Keratinocyte (primary cell): ENCODE data around the gene P2RX2. TPM values are rescaled to one million over a fixed set of nuclear protein-coding genes. Genes with fewer than 3 reads are reported as not detected.

Source experiments
- DNase-seq: peaks from one replicate; pipeline ENCODE4 v3.0.0-alpha.2; 2011; ENCODE audit warnings: low read depth, missing footprints, low spot score
- FAIRE-seq: peaks from 2 replicates; lab custom pipeline; 2011; peaks lifted over from hg19 to GRCh38; lab: Jason Lieb, UNC
- H2AFZ ChIP-seq: 2 replicates; pipeline ENCODE4 v1.6.0; 2012; ENCODE audit warnings: low read length, control low read depth, inconsistent platforms; ENCODE audit not compliant: control insufficient read depth
- H3K27ac ChIP-seq: 2 replicates; pipeline ENCODE4 v1.5.1; 2011; ENCODE audit warnings: low read length; ENCODE audit not compliant: control insufficient read depth, insufficient read depth
- H3K27me3 ChIP-seq: 3 replicates; pipeline ENCODE4 v1.6.0; 2011; ENCODE audit warnings: low read length; ENCODE audit not compliant: control insufficient read depth, insufficient read depth; ENCODE audit errors: extremely low read depth
- H3K36me3 ChIP-seq, 2 experiments: 2 replicates in 1 of 2; 3 replicates in 1 of 2; pipeline ENCODE4 v1.5.1; 2011; ENCODE audit warnings: low read length in 2 of 2, mild to moderate bottlenecking in 1 of 2; ENCODE audit not compliant: control insufficient read depth in 2 of 2, insufficient read depth in 2 of 2; ENCODE audit errors: extremely low read depth in 1 of 2
- H3K4me1 ChIP-seq: 3 replicates; pipeline ENCODE4 v1.5.1; 2011; ENCODE audit warnings: low read length; ENCODE audit not compliant: control insufficient read depth, insufficient read depth; ENCODE audit errors: extremely low read depth
- H3K4me2 ChIP-seq: 3 replicates; pipeline ENCODE4 v1.6.0; 2011; ENCODE audit warnings: low read depth, low read length; ENCODE audit not compliant: control insufficient read depth, insufficient read depth; ENCODE audit errors: extremely low read depth
- H3K4me3 ChIP-seq, 3 experiments: fragments of 200-600 bp in 1 of 3; sonication (generic) in 1 of 3; 2 replicates in 2 of 3; 3 replicates in 1 of 3; pipeline ENCODE4 v1.5.1; 2011 to 2016; ENCODE audit warnings: low read length in 3 of 3, mild to moderate bottlenecking in 3 of 3, control low read depth in 2 of 3, inconsistent platforms in 1 of 3, low read depth in 1 of 3, mixed read lengths in 1 of 3, mixed run types in 1 of 3, moderate library complexity in 1 of 3; ENCODE audit not compliant: control insufficient read depth in 2 of 3, insufficient read depth in 2 of 3; ENCODE audit errors: extremely low read depth in 1 of 3
- H3K79me2 ChIP-seq: 2 replicates; pipeline ENCODE4 v1.6.0; 2012; ENCODE audit warnings: low read length; ENCODE audit not compliant: control insufficient read depth, insufficient read depth
- H3K9ac ChIP-seq: 3 replicates; pipeline ENCODE4 v1.6.0; 2011; ENCODE audit warnings: low read length; ENCODE audit not compliant: control insufficient read depth, insufficient read depth; ENCODE audit errors: extremely low read depth
- H3K9me1 ChIP-seq: 3 replicates; pipeline ENCODE4 v1.6.0; 2011; ENCODE audit warnings: low read length; ENCODE audit not compliant: control insufficient read depth, insufficient read depth; ENCODE audit errors: extremely low read depth
- H3K9me3 ChIP-seq: 2 replicates; pipeline ENCODE4 v1.5.1; 2012; ENCODE audit warnings: low read depth, low read length; ENCODE audit not compliant: control insufficient read depth
- H4K20me1 ChIP-seq: 3 replicates; pipeline ENCODE4 v1.6.0; 2011; ENCODE audit warnings: low read length; ENCODE audit not compliant: control insufficient read depth, insufficient read depth; ENCODE audit errors: extremely low read depth
- CTCF ChIP-seq, 3 experiments: IDR thresholded peaks in 1 of 3; conservative IDR thresholded peaks in 1 of 3; optimal IDR thresholded peaks in 1 of 3; 2 replicates in 2 of 3; 3 replicates in 1 of 3; pipeline versions ENCODE3 to v1.5.1; 2011; ENCODE audit warnings: low read length in 3 of 3, mild to moderate bottlenecking in 3 of 3, moderate library complexity in 2 of 3, control low read depth in 1 of 3, inconsistent platforms in 1 of 3; ENCODE audit not compliant: insufficient read depth in 2 of 3; ENCODE audit errors: extremely low read depth in 1 of 3
- EZH2 ChIP-seq: IDR thresholded peaks from one replicate; pipeline ENCODE4 v1.6.1; 2012; ENCODE audit warnings: inconsistent platforms, mild to moderate bottlenecking, low read length, moderate library complexity
- dilution Hi-C: fragments of 300-500 bp; cut with MboI; formaldehyde crosslinking; loops from one replicate; pipeline ENCODE4 v1.7.0; 2020; ENCODE audit warnings: low sequenced_read_pairs; ENCODE audit not compliant: extremely low pct_ligation_motif_present
- polyA plus RNA-seq, 5 experiments: library from polyadenylated mRNA; depleted of rRNA in 3 of 5; stranded (reverse) in 3 of 5; stranded (forward) in 1 of 5; unstranded in 1 of 5; fragments of >200 nt; gene quantifications; 1 replicate in 1 of 5; 2 replicates in 3 of 5; 3 replicates in 1 of 5; pipeline versions ENCODE4 v1.2.1 to v1.2.3, GENCODE V29; 2011 to 2012; ENCODE audit warnings: missing spikeins in 2 of 5, low read depth in 1 of 5, low replicate concordance in 1 of 5

The P2RX2 gene
- polyA plus RNA-seq, 1 donor (not counting 4 experiments of a cell fraction or from before 2014, with no cell fraction given), result not detected

GRCh38 chr12:132638541-132639408 is 20.2 kb downstream of the P2RX2 start:
- H3K27ac ChIP-seq, result no peak overlapping the region
- H3K4me2 ChIP-seq, result no peak overlapping the region
- H3K9me1 ChIP-seq, result no peaks in the 10 kb centered on the region
- no peak overlapping the region for H2AFZ ChIP-seq
- FAIRE-seq (no peak), DNase-seq (no peak)
- H3K9ac ChIP-seq, result no peak overlapping the region
- peaks cover 4% of the 10 kb centered on the region for H4K20me1 ChIP-seq
- TF ChIP-seq CTCF (optimal IDR thresholded peaks at IDR 0.05 in 1 of 3, IDR thresholded peaks at IDR 0.05 in 1 of 3, conservative IDR thresholded peaks at IDR 0.05 in 1 of 3; ENCODE audit: extremely low read depth in 1 of 3, insufficient read depth in 2 of 3, low read length in 3 of 3) (peak; percentile 92 to 95 (median 94)), EZH2 (no peak)
- no peaks in the 10 kb centered on the region for H3K27me3 ChIP-seq
- no peaks in the 10 kb centered on the region for H3K9me3 ChIP-seq
- H3K4me1 ChIP-seq, result no peaks in the 10 kb centered on the region
- H3K4me3 ChIP-seq, result no peak overlapping the region
- H3K36me3 ChIP-seq, result peaks cover 20 to 31% of the 10 kb centered on the region in 2 experiments
- no peaks in the 10 kb centered on the region for H3K79me2 ChIP-seq
- dilution Hi-C loops, result no loop called here

GRCh38 chr12:132639956-132640520 is 21.5 kb downstream of the P2RX2 start:
- H4K20me1 ChIP-seq, result peaks cover 4% of the 10 kb centered on the region
- H2AFZ ChIP-seq, result no peak overlapping the region
- no peak overlapping the region for H3K27ac ChIP-seq
- dilution Hi-C loops, result no loop called here
- H3K36me3 ChIP-seq, result peaks cover 17 to 25% of the 10 kb centered on the region in 2 experiments
- FAIRE-seq (no peak), DNase-seq (no peak)
- no peak for TF ChIP-seq CTCF (optimal IDR thresholded peaks at IDR 0.05 in 1 of 3, IDR thresholded peaks at IDR 0.05 in 1 of 3, conservative IDR thresholded peaks at IDR 0.05 in 1 of 3; ENCODE audit: extremely low read depth in 1 of 3, insufficient read depth in 2 of 3, low read length in 3 of 3)
- TF ChIP-seq EZH2, result no peak
- no peak overlapping the region for H3K9ac ChIP-seq
- no peaks in the 10 kb centered on the region for H3K79me2 ChIP-seq
- H3K4me2 ChIP-seq, result no peak overlapping the region
- no peaks in the 10 kb centered on the region for H3K9me1 ChIP-seq
- H3K4me1 ChIP-seq, result no peaks in the 10 kb centered on the region
- H3K9me3 ChIP-seq, result no peaks in the 10 kb centered on the region
- no peak overlapping the region for H3K4me3 ChIP-seq
- no peaks in the 10 kb centered on the region for H3K27me3 ChIP-seq
